Inflammatory macrophage treated with lipopolysaccharide for 4 hours (primary cell): ENCODE measurements around the gene PARD3.
"Not testable (repeated sequence)": the region's sequence is repeated elsewhere in the genome, so short reads cannot be mapped to it uniquely, and the experiment has no call there.

Experiments
- DNase-seq: peaks from one replicate; pipeline ENCODE4 v3.0.0-alpha.2; 2020

Gene PARD3

DNA sequence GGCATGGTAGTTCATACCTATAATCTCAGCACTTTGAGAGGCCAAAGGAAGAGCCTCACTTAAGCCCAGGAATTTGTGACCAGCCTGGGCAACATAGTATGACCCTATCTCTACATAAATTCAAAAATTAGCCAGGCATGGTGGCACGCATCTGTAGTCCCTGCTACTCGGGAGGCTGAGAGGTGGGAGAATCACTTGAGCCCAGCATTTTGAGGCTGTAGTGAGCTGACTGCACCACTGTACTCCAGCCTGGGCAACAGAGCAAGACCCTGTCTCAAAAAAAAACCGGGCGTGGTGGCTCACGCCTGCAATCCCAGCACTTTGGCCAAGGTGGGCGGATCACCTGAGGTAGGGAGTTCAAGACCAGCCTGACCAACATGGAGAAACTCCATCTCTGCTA is 19.8 kb downstream of the PARD3 start:
- DNase-seq: no peak

GRCh38 chr10:34794835-34795234 is 20.3 kb downstream of the PARD3 start:
- no peak for DNase-seq

GRCh38 chr10:34793581-34793980 is 21.5 kb downstream of the PARD3 start:
- not testable (repeated sequence) for DNase-seq

- DNase-seq: no peak
Observed at GRCh38 chr10:34792881-34793280, 22.2 kb downstream of the PARD3 start.

DNA sequence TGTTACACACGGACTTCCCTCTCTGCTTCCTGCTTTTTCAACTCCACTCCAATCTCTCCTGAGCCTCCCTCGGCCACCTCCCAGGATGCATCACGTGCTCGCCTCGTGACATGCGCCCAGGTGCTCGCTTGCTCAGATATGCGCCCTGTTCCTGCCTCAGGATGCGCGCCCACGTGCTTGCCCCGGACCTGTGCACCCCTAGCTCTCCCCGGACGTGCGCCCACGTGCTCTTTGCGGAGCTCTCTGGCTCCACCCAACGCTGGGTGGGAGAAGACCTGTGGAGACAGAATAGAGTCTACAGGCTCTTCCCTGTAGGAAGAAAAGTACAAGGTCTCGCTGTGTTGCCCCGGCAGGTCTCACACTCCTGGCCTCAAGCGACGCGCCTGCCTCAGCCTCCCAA is 23.1 kb downstream of the PARD3 start:
- no peak for DNase-seq

GRCh38 chr10:34791228-34791627 is 23.9 kb downstream of the PARD3 start:
- DNase-seq: no peak

GRCh38 chr10:34789966-34790506 is 25.1 kb downstream of the PARD3 start:
- no peak for DNase-seq

DNA sequence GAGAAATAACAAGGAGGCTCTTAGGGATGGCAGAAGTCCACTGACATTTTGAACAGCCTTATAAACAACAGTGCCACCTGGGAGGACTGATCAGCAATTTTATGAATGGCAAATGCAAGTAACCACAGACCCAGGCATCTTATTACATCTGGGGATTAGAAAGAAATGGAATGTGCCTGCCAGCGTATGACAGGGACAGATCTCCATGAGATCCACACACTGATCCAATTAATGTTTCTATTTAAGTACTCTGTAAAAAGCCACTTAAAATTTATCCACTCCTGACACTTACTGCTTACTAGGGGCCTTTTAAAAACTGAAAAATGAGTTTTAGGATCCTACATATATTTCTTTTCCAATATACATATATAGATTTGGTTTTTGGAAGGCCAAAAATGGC is 28.6 kb downstream of the PARD3 start:
- no peak for DNase-seq

DNA sequence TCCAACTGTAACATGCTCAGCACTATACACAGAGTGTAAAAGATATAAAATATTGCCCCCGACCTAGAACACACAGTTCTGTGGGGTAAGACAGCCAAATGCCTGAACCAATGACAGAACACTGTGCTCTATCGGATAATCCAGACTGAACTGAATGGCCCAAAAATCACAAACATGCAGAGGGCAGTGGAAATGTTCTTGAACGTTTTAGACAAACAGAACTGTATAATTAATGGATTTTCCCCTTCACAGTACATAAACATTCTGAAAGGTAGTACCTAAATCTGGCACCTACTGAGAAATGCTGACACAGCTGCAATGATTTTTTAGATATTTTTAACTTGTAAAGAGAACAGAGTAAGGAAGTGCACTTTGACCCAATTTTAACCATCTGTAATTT is 33.4 kb downstream of the PARD3 start:
- no peak for DNase-seq

GRCh38 chr10:34780818-34781380 is 34.2 kb downstream of the PARD3 start:
- peak; percentile 14 for DNase-seq

DNA sequence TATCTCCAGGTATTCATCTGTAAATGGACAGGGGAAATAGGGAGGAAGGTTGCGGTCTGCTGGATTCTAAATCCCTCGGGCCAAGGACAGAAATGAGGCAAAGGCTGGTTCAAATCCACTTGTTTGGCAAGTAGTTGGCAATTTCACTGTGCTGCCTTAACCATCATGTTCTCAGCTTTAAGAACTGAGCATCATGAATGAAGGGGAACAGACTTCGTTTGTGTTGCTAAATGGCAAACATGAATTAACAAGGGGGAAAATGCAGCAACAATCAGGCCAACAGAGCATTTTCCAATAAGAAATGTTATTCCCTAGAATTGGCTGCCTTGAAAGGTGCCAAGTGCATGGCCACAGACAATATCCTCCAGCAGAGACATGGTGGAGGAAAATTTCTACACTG is 36.9 kb downstream of the PARD3 start:
- DNase-seq: no peak

DNA sequence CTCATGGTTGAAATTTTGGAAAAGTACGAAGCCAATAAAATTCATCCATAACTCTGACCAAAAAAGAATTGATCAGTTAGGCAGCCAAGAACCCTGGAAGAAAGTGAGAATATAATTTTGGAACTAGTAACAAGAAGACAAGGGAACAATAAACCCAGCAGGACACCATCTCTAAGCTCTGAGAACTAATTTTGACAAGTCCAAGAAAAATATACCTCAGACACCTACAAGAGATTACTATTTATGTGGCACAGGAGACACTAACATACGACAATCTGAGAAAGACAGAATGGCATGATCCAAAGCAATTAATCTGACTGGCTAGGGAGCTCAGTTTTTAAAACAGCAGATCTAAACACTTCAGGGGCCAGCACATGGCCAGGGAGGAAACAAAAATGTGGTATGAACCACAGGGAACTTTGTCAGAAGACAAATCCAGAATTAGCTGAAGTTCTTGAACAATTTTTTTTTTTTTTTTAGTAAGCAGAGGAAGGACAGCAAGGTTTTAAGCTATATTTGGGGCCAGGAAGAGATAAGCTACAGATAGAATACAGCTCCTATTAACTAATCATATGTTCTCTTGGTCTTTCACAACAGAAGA is 38.9 kb downstream of the PARD3 start:
- DNase-seq: no peak

DNA sequence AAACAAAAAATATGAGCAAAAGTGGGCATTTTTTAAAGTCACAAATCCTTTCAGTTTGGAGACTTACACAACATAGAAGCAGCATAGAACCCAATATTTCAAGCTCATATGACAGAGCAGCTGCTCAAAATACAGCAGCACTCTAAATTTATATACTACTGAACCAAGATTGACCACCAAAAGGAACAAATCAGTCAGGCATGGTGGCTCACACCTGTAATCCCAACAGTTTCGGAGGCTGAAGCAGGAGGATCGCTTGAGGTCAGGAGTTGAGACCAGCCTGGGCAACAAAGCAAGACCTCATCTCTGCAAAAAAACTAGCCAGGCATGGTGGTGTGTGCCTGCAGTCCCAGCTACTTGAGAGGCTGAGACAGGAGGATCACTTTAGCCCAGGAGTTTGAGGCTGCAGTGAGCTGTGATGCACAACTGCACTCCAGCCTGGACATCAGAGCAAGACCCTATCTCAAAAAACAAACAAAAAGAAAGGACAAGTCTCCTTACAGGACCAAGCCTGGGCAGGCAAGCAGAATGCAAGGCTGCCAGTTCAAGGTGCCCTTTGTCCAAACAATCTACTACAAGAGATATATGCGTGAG is 40.0 kb downstream of the PARD3 start:
- DNase-seq: no peak

GRCh38 chr10:34773636-34774630 is 41.2 kb downstream of the PARD3 start:
- DNase-seq: no peak

DNA sequence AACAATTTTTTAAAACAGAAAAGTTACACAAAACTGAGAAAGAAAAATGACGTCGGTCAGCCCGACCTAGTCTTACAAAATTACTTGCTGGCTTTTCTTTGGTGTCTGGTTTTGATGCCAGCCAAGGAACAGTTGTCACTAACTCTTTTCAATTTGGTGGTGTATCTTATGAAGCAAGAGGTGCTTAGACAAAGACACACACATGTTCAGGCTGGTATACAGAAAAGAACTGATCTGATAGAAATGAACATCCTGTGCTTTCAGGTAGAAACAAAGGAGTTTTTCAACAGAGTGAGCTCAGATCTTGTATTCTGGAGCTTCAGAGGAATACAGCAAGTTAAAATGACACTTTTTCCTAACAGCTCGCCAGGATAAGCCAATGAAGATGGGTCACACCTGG is 43.6 kb downstream of the PARD3 start:
- no peak for DNase-seq

- no peak for DNase-seq
Observed at GRCh38 chr10:34771106-34771505, 44.0 kb downstream of the PARD3 start.

DNA sequence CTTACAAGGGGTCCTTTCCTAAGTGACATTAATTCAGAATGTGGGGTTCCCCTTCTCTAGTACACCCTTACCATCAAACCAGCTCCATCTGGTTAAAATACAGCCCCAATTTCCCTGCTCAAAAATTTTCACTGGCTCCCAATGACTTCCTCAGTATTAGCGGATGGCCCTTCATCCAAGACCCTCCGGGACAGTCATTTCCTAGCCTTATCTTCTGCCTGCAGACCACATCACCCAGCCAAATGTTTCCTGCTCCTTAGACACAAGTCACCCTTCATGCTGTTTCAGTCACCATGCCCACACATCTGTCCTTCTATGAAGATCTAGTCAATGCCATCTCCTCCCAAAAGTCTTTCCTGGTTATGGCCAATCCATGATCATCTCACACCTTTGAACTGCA is 45.2 kb downstream of the PARD3 start:
- DNase-seq: no peak

DNA sequence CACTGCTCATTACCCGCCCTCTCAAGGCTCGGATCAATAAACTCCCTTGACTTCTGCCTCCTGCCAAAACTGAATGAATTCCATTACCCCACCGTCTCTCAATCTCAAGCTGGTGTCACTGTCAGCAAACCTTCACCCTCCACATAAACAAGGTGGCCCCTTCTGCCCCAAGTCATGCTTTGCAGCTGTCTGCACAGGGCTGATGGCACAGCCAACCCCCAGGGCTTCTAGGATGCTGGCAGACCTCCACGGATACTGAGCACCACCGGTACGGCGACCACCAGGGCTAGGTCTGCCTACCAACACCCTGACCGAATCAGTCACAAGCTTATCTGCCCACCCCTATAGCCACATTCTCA is 46.1 kb downstream of the PARD3 start:
- no peak for DNase-seq

- DNase-seq: no peak
Observed at GRCh38 chr10:34768261-34768971, 46.7 kb downstream of the PARD3 start.

DNA sequence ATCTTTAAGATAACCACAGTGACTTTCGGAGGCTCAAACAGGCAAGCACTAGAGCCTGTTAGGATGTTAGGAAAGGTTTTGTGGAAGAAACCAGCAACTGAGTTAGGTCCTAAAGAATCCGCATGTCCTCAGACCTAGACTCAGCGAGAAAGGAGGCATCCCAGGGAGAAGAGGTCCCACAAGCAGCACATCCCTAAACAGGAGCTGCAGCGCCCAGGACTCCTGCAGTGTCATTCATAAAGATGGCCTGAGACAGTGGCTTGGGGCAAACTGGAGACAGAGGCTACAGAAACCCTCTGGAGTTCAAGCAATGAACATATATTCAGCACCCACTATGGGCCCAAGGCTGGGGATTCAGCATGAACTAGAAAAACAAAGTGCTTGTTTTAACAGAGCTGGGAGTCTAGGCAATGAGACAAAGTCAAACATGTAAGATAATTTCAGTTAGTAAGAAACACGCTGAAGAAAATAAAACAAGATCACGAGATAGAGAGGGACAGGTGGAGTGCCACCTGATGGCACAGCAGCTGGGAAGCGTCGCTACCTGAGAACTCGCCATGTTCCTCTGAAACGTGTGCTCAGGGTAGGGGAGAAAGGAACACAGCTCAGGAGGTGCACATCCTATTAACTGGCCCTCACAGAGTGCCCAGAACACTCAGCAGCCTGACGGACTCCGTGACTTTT is 48.1 kb downstream of the PARD3 start:
- DNase-seq: no peak

GRCh38 chr10:34766266-34766600 is 48.9 kb downstream of the PARD3 start:
- no peak for DNase-seq

GRCh38 chr10:34764472-34764946 is 50.6 kb downstream of the PARD3 start:
- no peak for DNase-seq
